ENCODE measurements around the gene DENND6B.
A peak's percentile ranks its signal among the peaks of the same experiment; 100 is the strongest.

The DENND6B gene

GRCh38 chr22:50272044-50272802 lies 54.6 kb downstream of the DENND6B start:
- no peak for TF ChIP-seq CTCF (IDR thresholded peaks at IDR 0.05)
- H3K4me3 ChIP-seq = peak overlapping the region; percentile 78
- no peak for DNase-seq (ENCODE audit: low spot score)
- H3K27ac ChIP-seq = peak overlapping the region in 1 of 2 donors; percentile 18

- Histone ChIP-seq H3K4me3 (peak overlapping the region; percentile 78), H3K27ac (peak overlapping the region in 1 of 2 donors; percentile 18)
- no peak for DNase-seq (ENCODE audit: low spot score)
- no peak for TF ChIP-seq CTCF (IDR thresholded peaks at IDR 0.05)
Observed at GRCh38 chr22:50271519-50271970, 55.3 kb downstream of the DENND6B start.

- DNase-seq (ENCODE audit: low spot score) = no peak
- Histone ChIP-seq H3K27ac (peak overlapping the region in 1 of 2 donors; percentile 72), H3K4me3 (peak overlapping the region; percentile 78)
- no peak for TF ChIP-seq CTCF (IDR thresholded peaks at IDR 0.05)
Observed at GRCh38 chr22:50270666-50271394, 56.0 kb downstream of the DENND6B start.

- TF ChIP-seq CTCF (IDR thresholded peaks at IDR 0.05) = no peak
- Histone ChIP-seq H3K4me3 (peak within 1 kb of the TSS; percentile 78), H3K27ac (peak within 1 kb of the TSS in 1 of 2 donors; percentile 72)
- no peak for DNase-seq (ENCODE audit: low spot score)
Observed at GRCh38 chr22:50269970-50270665, 56.7 kb downstream of the DENND6B start, which contains the start of gene MAPK11. Gene MAPK11 (minus strand): TSS chr22:50270380. CDS start chr22:50270292, 88 bp downstream.

- no peak for TF ChIP-seq CTCF (IDR thresholded peaks at IDR 0.05)
- H3K27ac ChIP-seq = peak overlapping the region in 1 of 2 donors; percentile 72
- no peak for DNase-seq (ENCODE audit: low spot score)
- peak overlapping the region; percentile 78 for H3K4me3 ChIP-seq
Observed at GRCh38 chr22:50269573-50269969, 57.2 kb downstream of the DENND6B start.

- no peak for TF ChIP-seq CTCF (IDR thresholded peaks at IDR 0.05)
- H3K4me3 ChIP-seq = peak overlapping the region; percentile 78
- DNase-seq (ENCODE audit: low spot score) = no peak
- peak overlapping the region in 1 of 2 donors; percentile 49 for H3K27ac ChIP-seq
Observed at GRCh38 chr22:50268655-50269113, 58.1 kb downstream of the DENND6B start.
